SU-DHL-6 (cell line): Measurements from ENCODE around the gene KCNIP2.

Experiments
- H2AFZ ChIP-seq: fragments of 200-600 bp; sonication (generic); 2 replicates; pipeline ENCODE4 v1.6.1; 2014; ENCODE audit warnings: low read depth, mild to moderate bottlenecking, moderate library complexity, mixed read lengths, antibody characterized with exemption, low read length; ENCODE audit not compliant: severe bottlenecking
- H3F3A ChIP-seq: fragments of 200-600 bp; shearing (Covaris generic); 2 replicates; pipeline ENCODE4 v1.6.0; 2016; ENCODE audit warnings: antibody characterized with exemption, mild to moderate bottlenecking; ENCODE audit not compliant: insufficient read depth
- H3K27ac ChIP-seq: fragments of 200-600 bp; sonication (generic); 2 replicates; pipeline ENCODE4 v1.5.1; 2016; ENCODE audit warnings: low read depth, mild to moderate bottlenecking, low read length, moderate library complexity, mixed read lengths
- H3K27me3 ChIP-seq: fragments of 200-600 bp; sonication (generic), shearing (Covaris generic); 2 replicates; pipeline ENCODE4 v1.6.0; 2014; ENCODE audit warnings: mild to moderate bottlenecking, low read length
- H3K36me3 ChIP-seq: fragments of 200-600 bp; sonication (generic); 2 replicates; pipeline ENCODE4 v1.6.1; 2014; ENCODE audit warnings: mild to moderate bottlenecking, low read length, mixed read lengths
- H3K4me2 ChIP-seq: fragments of 300-600, 200-600 bp; shearing (Covaris generic), sonication (generic); 2 replicates; pipeline ENCODE4 v1.6.0; 2014; ENCODE audit warnings: low read length, low read depth, mild to moderate bottlenecking; ENCODE audit not compliant: poor library complexity, severe bottlenecking
- H3K4me3 ChIP-seq: fragments of 200-600 bp; sonication (generic); 2 replicates; pipeline ENCODE4 v1.5.1; 2014; ENCODE audit warnings: antibody characterized with exemption, low read length, mild to moderate bottlenecking, mixed read lengths; ENCODE audit not compliant: insufficient read depth, poor library complexity, severe bottlenecking
- H3K79me2 ChIP-seq: fragments of 200-600 bp; sonication (generic); 2 replicates; pipeline ENCODE4 v1.6.1; 2014; ENCODE audit warnings: mild to moderate bottlenecking, low read length, moderate library complexity; ENCODE audit not compliant: insufficient read depth
- H3K9ac ChIP-seq: fragments of 200-600 bp; sonication (generic); 2 replicates; pipeline ENCODE4 v1.7.0; 2014; ENCODE audit warnings: mild to moderate bottlenecking, low read length
- H3K9me2 ChIP-seq: fragments of 200-600 bp; sonication (generic); replicated peaks from 2 replicates; pipeline ENCODE4 v1.6.1; 2014; ENCODE audit warnings: low read length; ENCODE audit not compliant: insufficient read depth
- H3K9me3 ChIP-seq: fragments of 200-600 bp; sonication (generic); 2 replicates; pipeline ENCODE4 v1.6.1; 2014; ENCODE audit warnings: low read length, mixed read lengths; ENCODE audit not compliant: insufficient read depth
- H4K20me1 ChIP-seq: fragments of 200-600 bp; sonication (generic); 2 replicates; pipeline ENCODE4 v1.6.1; 2014; ENCODE audit warnings: low read depth, mild to moderate bottlenecking, antibody characterized with exemption, low read length, moderate library complexity, mixed read lengths
- EZH2phosphoT487 ChIP-seq: fragments of 200-600 bp; sonication (generic), shearing (Covaris generic); conservative IDR thresholded peaks from 2 replicates; pipeline ENCODE4 v1.6.1; 2018; ENCODE audit warnings: mild to moderate bottlenecking, antibody characterized with exemption, low read length, moderate library complexity, mixed read lengths
- TF ChIP-seq, protein P1 (sequence below): fragments of 200-600 bp; sonication (generic); IDR thresholded peaks from one replicate; pipeline ENCODE4 v1.5.1; 2017; ENCODE audit warnings: antibody characterized with exemption, mild to moderate bottlenecking, low read length, moderate library complexity; ENCODE audit not compliant: insufficient read depth, poor library complexity, severe bottlenecking

The KCNIP2 gene

DNA sequence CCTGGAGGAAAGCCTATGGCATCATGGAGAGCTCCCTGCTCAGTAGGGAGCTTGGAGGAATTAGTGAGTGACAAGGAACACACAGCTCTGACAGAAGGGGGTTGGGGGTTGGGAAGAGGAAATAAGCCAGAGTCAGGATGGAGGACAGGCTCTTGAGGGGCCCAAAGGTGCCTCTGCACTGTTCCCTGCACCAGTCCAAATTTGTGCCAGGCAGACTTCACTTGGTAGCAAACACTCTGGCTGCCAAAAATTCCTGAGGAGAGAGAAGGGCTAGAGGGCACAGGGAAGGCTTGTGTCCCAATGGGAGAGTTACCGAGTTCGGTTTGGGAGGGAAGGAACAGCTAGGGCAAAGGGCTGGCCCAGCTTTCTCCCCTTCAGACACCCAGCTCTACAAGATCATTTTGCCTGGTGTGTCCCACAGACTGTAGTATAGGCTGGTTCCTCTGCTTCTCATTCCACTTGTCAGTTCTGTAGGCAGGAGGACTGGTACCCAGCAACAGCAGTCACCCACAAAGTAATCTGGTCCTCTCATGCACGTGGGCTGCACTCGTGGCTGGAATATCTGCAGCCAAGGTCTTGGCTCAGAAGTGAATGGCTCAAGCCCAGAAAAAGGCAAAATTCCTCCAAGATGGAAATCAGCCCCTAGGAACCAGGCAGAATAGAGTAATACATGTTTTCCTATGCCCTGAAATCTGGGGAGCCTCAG lies 8.0 kb upstream of the KCNIP2 start:
- H3K36me3 ChIP-seq, result no peaks in the 10 kb centered on the region
- no peaks in the 10 kb centered on the region for H3K27me3 ChIP-seq
- H3K27ac ChIP-seq, result no peak overlapping the region
- H2AFZ ChIP-seq, result no peak overlapping the region
- TF ChIP-seq, protein P1, sequence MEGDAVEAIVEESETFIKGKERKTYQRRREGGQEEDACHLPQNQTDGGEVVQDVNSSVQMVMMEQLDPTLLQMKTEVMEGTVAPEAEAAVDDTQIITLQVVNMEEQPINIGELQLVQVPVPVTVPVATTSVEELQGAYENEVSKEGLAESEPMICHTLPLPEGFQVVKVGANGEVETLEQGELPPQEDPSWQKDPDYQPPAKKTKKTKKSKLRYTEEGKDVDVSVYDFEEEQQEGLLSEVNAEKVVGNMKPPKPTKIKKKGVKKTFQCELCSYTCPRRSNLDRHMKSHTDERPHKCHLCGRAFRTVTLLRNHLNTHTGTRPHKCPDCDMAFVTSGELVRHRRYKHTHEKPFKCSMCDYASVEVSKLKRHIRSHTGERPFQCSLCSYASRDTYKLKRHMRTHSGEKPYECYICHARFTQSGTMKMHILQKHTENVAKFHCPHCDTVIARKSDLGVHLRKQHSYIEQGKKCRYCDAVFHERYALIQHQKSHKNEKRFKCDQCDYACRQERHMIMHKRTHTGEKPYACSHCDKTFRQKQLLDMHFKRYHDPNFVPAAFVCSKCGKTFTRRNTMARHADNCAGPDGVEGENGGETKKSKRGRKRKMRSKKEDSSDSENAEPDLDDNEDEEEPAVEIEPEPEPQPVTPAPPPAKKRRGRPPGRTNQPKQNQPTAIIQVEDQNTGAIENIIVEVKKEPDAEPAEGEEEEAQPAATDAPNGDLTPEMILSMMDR, result no peak
- TF ChIP-seq EZH2phosphoT487, result no peak
- H3K79me2 ChIP-seq, result no peaks in the 10 kb centered on the region
- no peak overlapping the region for H3K9ac ChIP-seq
- no peak overlapping the region for H3K4me2 ChIP-seq
- H3K4me3 ChIP-seq, result no peak overlapping the region
- no peaks in the 10 kb centered on the region for H4K20me1 ChIP-seq
- H3K9me3 ChIP-seq, result no peaks in the 10 kb centered on the region
- H3F3A ChIP-seq, result no peaks in the 10 kb centered on the region
- no peaks in the 10 kb centered on the region for H3K9me2 ChIP-seq

DNA sequence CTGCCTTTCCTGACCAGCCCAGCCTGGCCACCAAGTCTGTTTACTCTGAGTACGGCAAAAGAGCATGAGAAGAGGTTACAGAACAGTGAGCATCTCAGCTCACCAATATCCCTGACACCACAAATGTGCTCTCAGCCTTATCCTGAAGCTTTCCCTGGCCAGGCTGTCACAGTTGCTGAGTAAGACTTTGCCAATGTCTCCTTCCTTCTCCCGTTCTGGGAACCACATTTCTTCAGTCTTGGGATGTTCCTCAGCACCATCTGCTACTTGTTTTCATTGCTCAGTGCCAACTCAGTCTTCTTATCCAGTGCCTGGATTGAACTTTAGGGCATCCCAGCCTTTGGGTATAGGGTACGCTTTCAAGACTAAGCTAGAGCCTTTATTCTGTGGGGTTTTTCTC lies 7.1 kb upstream of the KCNIP2 start:
- Histone ChIP-seq H3K79me2 (no peaks in the 10 kb centered on the region), H3K27me3 (no peaks in the 10 kb centered on the region), H3K36me3 (no peaks in the 10 kb centered on the region), H3K27ac (no peak overlapping the region), H2AFZ (no peak overlapping the region), H3K9ac (no peak overlapping the region), H3K4me3 (no peak overlapping the region), H3K9me2 (no peaks in the 10 kb centered on the region), H3F3A (no peaks in the 10 kb centered on the region), H3K4me2 (no peak overlapping the region), H3K9me3 (no peaks in the 10 kb centered on the region), H4K20me1 (no peaks in the 10 kb centered on the region)
- TF ChIP-seq, protein P1, result no peak
- no peak for TF ChIP-seq EZH2phosphoT487

DNA sequence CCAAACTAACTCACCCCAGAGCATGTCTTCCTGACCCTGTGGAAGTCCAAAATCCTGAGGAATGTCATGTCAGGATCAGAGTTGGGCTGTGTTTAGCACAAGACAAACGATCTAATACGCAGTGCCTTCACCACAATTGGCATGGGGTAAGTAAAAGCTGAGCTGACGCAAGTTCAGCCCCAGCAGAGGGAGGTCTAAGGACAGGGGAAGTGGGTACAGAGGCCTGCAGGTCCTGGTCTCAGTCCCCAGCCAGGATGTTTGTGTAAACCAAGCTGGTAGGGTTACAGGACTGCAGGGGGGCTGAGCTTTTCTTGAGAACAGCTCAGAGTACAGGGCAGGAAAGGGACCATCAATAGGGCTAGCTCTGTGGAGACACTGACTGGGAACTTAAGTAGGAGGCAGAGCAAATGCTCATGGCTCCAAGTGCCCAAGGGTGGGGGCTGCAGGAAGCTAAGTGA lies 5.3 kb upstream of the KCNIP2 start:
- H3K9me3 ChIP-seq, result no peaks in the 10 kb centered on the region
- no peak overlapping the region for H3K27ac ChIP-seq
- no peak overlapping the region for H3K4me3 ChIP-seq
- H3K36me3 ChIP-seq, result no peaks in the 10 kb centered on the region
- no peak for TF ChIP-seq EZH2phosphoT487
- TF ChIP-seq, protein P1, result no peak
- H3K79me2 ChIP-seq, result no peaks in the 10 kb centered on the region
- no peaks in the 10 kb centered on the region for H4K20me1 ChIP-seq
- H3F3A ChIP-seq, result no peaks in the 10 kb centered on the region
- no peaks in the 10 kb centered on the region for H3K9me2 ChIP-seq
- H3K9ac ChIP-seq, result no peak overlapping the region
- H3K27me3 ChIP-seq, result no peaks in the 10 kb centered on the region
- no peak overlapping the region for H2AFZ ChIP-seq
- H3K4me2 ChIP-seq, result no peak overlapping the region
